Tibial nerve (tissue), 4 donors: ENCODE data around the gene SPNS3. TPM values are rescaled to one million over a fixed set of nuclear protein-coding genes. Genes with fewer than 3 reads are reported as not detected.

Experiments used
- DNase-seq, 2 donors: peaks; one replicate each; pipeline ENCODE4 v3.0.0-alpha.2; 2019; ENCODE audit warnings: low spot score in 2 of 2
- H3K27ac ChIP-seq, 4 donors: fragments of 200-600 bp; sonication (generic) in 3 of 4; one replicate each; pipeline ENCODE4 v1.5.1; 2017 to 2019; ENCODE audit warnings: mild to moderate bottlenecking in 1 of 4
- H3K27me3 ChIP-seq, 2 donors: fragments of 200-600 bp; sonication (generic) in 1 of 2; one replicate each; pipeline versions ENCODE4 v1.5.1 to v1.6.0; 2017 to 2019
- H3K36me3 ChIP-seq, 3 donors: fragments of 200-600 bp; sonication (generic); one replicate each; pipeline ENCODE4 v1.5.1; 2018 to 2019
- H3K4me1 ChIP-seq, 4 donors: fragments of 200-600 bp; sonication (generic) in 3 of 4; one replicate each; pipeline ENCODE4 v1.5.1; 2017 to 2019
- H3K4me3 ChIP-seq, 4 donors: fragments of 200-600 bp; sonication (generic) in 3 of 4; one replicate each; pipeline ENCODE4 v1.5.1; 2017 to 2019; ENCODE audit warnings: mild to moderate bottlenecking in 1 of 4, moderate library complexity in 1 of 4
- H3K9me3 ChIP-seq, 4 donors: fragments of 200-600 bp; sonication (generic) in 3 of 4; one replicate each; pipeline ENCODE4 v1.5.1; 2017 to 2019
- EP300 ChIP-seq, 2 donors: sonication (generic); formaldehyde crosslinking; IDR thresholded peaks; one replicate each; pipeline ENCODE4 v1.6.1; 2017; ENCODE audit warnings: antibody characterized with exemption in 2 of 2, mild to moderate bottlenecking in 1 of 2
- POLR2A ChIP-seq, 2 donors: fragments of 450-650 bp; IDR thresholded peaks; one replicate each; pipeline ENCODE4 v1.6.1; 2017; ENCODE audit warnings: antibody characterized with exemption in 2 of 2, mild to moderate bottlenecking in 2 of 2, moderate library complexity in 2 of 2
- WGBS, 2 donors: methylation state at CpG; one replicate each; pipeline ENCODE4 v1.1.5; 2018; 5-methylcytosine and 5-hydroxymethylcytosine counted together
- total RNA-seq, 4 donors: library from RNA; depleted of rRNA; stranded (reverse); fragments of >200 nt; gene quantifications; one replicate each; pipeline ENCODE4 v1.1.0, GENCODE V29; 2016
- TF ChIP-seq, protein P1 (sequence below), 5 experiments: fragments of 200-600 bp in 3 of 5; fragments of 450-650 bp in 2 of 5; sonication (generic) in 3 of 5; IDR thresholded peaks; one replicate each; pipeline ENCODE4 v1.5.1; 2016 to 2019; ENCODE audit warnings: antibody characterized with exemption in 5 of 5, mild to moderate bottlenecking in 3 of 5, moderate library complexity in 2 of 5

Gene SPNS3
- total RNA-seq, 4 donors from 2014 or later = 0.44 TPM; not detected in 3

DNA sequence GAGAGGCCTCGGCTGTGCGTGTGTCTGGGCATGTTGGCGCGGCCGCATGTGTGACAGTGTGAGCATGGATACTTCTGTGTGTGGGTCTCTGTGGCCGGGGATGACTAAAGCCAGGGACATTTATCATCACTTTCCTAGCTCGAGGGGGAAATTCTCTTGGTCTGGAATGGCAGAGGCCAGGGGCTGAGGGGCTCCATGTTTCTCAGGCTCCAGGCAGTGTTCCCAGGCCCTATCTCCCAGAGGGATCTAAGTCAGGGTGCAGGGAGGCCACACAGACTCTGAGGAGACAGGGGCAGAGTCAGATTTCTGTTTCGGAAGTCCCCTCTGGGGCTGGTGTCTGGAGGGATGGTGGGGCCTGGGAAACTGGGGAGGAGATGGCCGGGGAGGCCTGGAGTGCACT, 41.3 kb downstream of the SPNS3 start:
- TF ChIP-seq, protein P1, sequence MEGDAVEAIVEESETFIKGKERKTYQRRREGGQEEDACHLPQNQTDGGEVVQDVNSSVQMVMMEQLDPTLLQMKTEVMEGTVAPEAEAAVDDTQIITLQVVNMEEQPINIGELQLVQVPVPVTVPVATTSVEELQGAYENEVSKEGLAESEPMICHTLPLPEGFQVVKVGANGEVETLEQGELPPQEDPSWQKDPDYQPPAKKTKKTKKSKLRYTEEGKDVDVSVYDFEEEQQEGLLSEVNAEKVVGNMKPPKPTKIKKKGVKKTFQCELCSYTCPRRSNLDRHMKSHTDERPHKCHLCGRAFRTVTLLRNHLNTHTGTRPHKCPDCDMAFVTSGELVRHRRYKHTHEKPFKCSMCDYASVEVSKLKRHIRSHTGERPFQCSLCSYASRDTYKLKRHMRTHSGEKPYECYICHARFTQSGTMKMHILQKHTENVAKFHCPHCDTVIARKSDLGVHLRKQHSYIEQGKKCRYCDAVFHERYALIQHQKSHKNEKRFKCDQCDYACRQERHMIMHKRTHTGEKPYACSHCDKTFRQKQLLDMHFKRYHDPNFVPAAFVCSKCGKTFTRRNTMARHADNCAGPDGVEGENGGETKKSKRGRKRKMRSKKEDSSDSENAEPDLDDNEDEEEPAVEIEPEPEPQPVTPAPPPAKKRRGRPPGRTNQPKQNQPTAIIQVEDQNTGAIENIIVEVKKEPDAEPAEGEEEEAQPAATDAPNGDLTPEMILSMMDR (IDR thresholded peaks at IDR 0.05) = no peak
- TF ChIP-seq EP300 (IDR thresholded peaks at IDR 0.05) (no peak), POLR2A (IDR thresholded peaks at IDR 0.05) (no peak)
- Histone ChIP-seq H3K9me3 (no peaks in the 10 kb centered on the region), H3K4me1 (peaks cover 0 to 2% (median 0%) of the 10 kb centered on the region in 4 donors), H3K27me3 (no peaks in the 10 kb centered on the region), H3K36me3 (no peaks in the 10 kb centered on the region), H3K27ac (no peak overlapping the region), H3K4me3 (no peak overlapping the region)
- WGBS, 2 donors = 73 to 79% methylated on average over 6 to 9 of the region's 9 CpGs
- DNase-seq = no peak

GRCh38 chr17:4475463-4475862, 41.7 kb downstream of the SPNS3 start:
- no peak overlapping the region for H3K4me3 ChIP-seq
- H3K27ac ChIP-seq = no peak overlapping the region
- H3K36me3 ChIP-seq = no peaks in the 10 kb centered on the region
- no peaks in the 10 kb centered on the region for H3K9me3 ChIP-seq
- TF ChIP-seq, protein P1 (IDR thresholded peaks at IDR 0.05) = no peak
- TF ChIP-seq EP300 (IDR thresholded peaks at IDR 0.05) = no peak
- no peak for TF ChIP-seq POLR2A (IDR thresholded peaks at IDR 0.05)
- WGBS, 2 donors = 78 to 79% methylated on average over 6 to 7 of the region's 7 CpGs
- H3K27me3 ChIP-seq = no peaks in the 10 kb centered on the region
- H3K4me1 ChIP-seq = peaks cover 0 to 5% (median 0%) of the 10 kb centered on the region in 4 donors
- no peak for DNase-seq

DNA sequence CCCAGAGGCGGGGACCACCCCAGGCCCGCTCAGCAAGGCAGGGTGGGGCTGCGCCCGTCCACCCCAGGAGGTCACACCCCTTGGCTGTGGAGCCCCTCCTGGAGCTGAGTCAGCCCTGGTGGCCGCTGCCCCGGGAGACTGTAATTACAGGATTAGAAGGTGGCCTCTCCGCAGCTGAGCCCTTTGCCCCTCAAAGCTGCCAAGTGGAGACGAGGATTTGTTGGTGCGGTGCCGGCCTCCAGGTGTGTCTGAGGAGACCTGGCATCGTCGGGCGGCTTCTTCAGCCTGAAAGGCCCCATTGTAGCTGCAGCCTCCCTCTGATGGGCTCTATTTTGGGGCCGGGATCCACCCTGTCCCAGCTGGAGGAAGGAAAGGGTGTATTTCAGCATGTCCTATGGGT, 42.3 kb downstream of the SPNS3 start:
- Histone ChIP-seq H3K4me3 (no peak overlapping the region), H3K9me3 (no peaks in the 10 kb centered on the region), H3K27me3 (no peaks in the 10 kb centered on the region), H3K36me3 (no peaks in the 10 kb centered on the region), H3K27ac (no peak overlapping the region), H3K4me1 (peaks cover 0 to 11% (median 0%) of the 10 kb centered on the region in 4 donors)
- 77 to 91% methylated on average over 8 to 11 of the region's 14 CpGs for WGBS, 2 donors
- DNase-seq = no peak
- TF ChIP-seq EP300 (IDR thresholded peaks at IDR 0.05) (no peak), POLR2A (IDR thresholded peaks at IDR 0.05) (no peak)
- TF ChIP-seq, protein P1 (IDR thresholded peaks at IDR 0.05) = no peak

DNA sequence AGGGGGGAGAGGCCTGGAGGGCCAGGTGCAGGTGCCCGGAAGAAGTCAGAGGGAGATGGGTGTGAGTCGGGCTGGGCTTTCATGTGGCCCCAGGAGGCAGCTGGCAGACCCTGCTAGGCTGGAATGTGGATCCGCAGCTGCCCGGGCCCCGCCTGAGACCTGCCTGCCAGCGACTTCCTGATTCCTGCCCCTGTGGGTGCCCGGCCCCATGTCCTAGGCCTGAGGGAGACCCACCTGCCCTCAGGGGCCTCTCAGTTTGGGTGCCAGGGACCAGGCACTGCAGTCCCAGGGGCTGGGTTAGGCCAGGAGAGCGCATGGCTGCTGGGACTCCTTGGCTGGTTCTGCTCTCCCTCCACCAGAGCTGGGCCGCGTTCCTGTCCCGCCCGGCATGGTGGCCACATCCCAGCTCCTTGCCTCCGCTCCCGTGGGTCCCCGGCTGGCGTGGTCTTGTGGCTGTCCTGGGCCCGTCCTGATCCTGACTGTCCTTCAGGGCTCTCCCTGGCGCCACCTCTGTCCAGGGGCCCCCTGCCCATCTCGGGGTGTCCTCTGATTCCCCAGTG, 42.9 kb downstream of the SPNS3 start:
- peaks cover 0 to 17% (median 0%) of the 10 kb centered on the region in 4 donors for H3K4me1 ChIP-seq
- WGBS, 2 donors = 79 to 87% methylated on average over 13 to 19 of the region's 19 CpGs
- no peaks in the 10 kb centered on the region for H3K36me3 ChIP-seq
- no peaks in the 10 kb centered on the region for H3K9me3 ChIP-seq
- no peaks in the 10 kb centered on the region for H3K27me3 ChIP-seq
- no peak overlapping the region for H3K27ac ChIP-seq
- H3K4me3 ChIP-seq = no peak overlapping the region
- TF ChIP-seq, protein P1 (IDR thresholded peaks at IDR 0.05) = no peak
- TF ChIP-seq EP300 (IDR thresholded peaks at IDR 0.05) (no peak), POLR2A (IDR thresholded peaks at IDR 0.05) (no peak)
- DNase-seq = no peak

DNA sequence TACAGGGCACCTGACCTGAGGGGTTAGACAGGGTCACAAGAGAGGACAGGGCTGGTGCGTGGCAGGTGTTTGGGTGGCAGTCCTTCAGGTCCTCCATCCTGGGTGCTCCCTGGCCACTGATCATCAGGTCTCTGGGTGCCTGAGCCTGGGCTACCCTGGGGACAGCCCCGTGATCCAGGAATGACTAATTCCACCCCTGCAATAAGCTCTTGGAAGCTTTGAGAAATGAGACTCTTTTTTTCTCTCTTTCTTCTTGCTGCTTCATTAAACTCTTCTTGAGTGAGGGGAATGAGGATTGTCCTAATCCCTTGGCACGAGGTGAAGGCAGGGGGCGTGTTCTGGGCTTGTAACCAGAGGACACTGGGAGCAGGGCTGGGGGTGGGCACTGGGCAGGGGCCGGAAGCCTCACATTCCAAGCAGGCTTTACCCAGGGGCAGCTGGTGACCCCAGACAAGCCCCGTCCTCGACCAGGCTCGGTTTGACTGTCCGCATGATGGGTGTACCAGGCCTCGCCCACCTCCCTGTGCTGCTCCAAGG, 43.6 kb downstream of the SPNS3 start:
- Histone ChIP-seq H3K27me3 (no peaks in the 10 kb centered on the region), H3K27ac (no peak overlapping the region), H3K4me1 (peaks cover 0 to 17% (median 0%) of the 10 kb centered on the region in 4 donors), H3K4me3 (no peak overlapping the region), H3K9me3 (no peaks in the 10 kb centered on the region), H3K36me3 (no peaks in the 10 kb centered on the region)
- TF ChIP-seq EP300 (IDR thresholded peaks at IDR 0.05) (no peak), POLR2A (IDR thresholded peaks at IDR 0.05) (no peak)
- TF ChIP-seq, protein P1 (IDR thresholded peaks at IDR 0.05) = no peak
- 59 to 71% methylated on average over 8 to 10 of the region's 10 CpGs for WGBS, 2 donors
- DNase-seq = no peak
